T-cell (primary cell): ENCODE results near the gene SETBP1. TPM values are rescaled to one million over a fixed set of nuclear protein-coding genes. Genes with fewer than 3 reads are reported as not detected.

Experiments
- ATAC-seq, 4 experiments: fragments of 200-7000 bp in 3 of 4; fragments of 150-1000 bp in 1 of 4; cut with Tn5 transposase; replicated peaks in 1 of 4; 1 replicate in 3 of 4; 2 replicates in 1 of 4; pipeline ENCODE4 v1.10.0; 2021; ENCODE audit warnings: moderate library complexity in 3 of 4, mild to moderate bottlenecking in 2 of 4, moderate number of reproducible peaks in 1 of 4
- CTCF ChIA-PET, 2 donors: fragments of 300-600 bp; sonication (Branson Sonifier 250); formaldehyde crosslinking; loops; one replicate each; lab custom pipeline; 2022; ENCODE audit warnings: antibody characterized with exemption in 2 of 2; lab: Charles Lee
- POLR2A ChIA-PET, 2 donors: fragments of 300-600 bp; sonication (Branson Sonifier 250); formaldehyde crosslinking; loops; one replicate each; lab custom pipeline; 2022; ENCODE audit warnings: antibody characterized with exemption in 2 of 2; lab: Charles Lee
- DNase-seq, 35 experiments: peaks; one replicate each; pipeline versions ENCODE4 v3.0.0 to v3.0.0-alpha.2; 2013 to 2023
- H3K27ac ChIP-seq: one replicate; pipeline ENCODE4 v1.5.1; 2013; ENCODE audit warnings: low read length
- H3K27me3 ChIP-seq, 2 experiments: replicated peaks in 1 of 2; 1 replicate in 1 of 2; 2 replicates in 1 of 2; pipeline versions ENCODE4 v1.6.1 to v1.7.0; 2013; ENCODE audit warnings: low read length in 1 of 2, mixed read lengths in 1 of 2; ENCODE audit not compliant: control insufficient read depth in 2 of 2, insufficient read depth in 2 of 2; ENCODE audit errors: extremely low read depth in 1 of 2
- H3K36me3 ChIP-seq, 2 donors: 1 replicate in 1 of 2; 2 replicates in 1 of 2; pipeline versions ENCODE4 v1.6.1 to v1.7.0; 2013; ENCODE audit warnings: low read length in 1 of 2; ENCODE audit not compliant: control insufficient read depth in 2 of 2, insufficient read depth in 1 of 2; ENCODE audit errors: extremely low read depth in 1 of 2
- H3K4me1 ChIP-seq, 2 experiments: 1 replicate in 1 of 2; 2 replicates in 1 of 2; pipeline versions ENCODE4 v1.6.1 to v1.7.0; 2013; ENCODE audit warnings: low read length in 2 of 2, mixed read lengths in 1 of 2; ENCODE audit not compliant: insufficient read depth in 2 of 2, control insufficient read depth in 1 of 2; ENCODE audit errors: extremely low read depth in 1 of 2
- H3K4me3 ChIP-seq, 2 donors: 1 replicate in 1 of 2; 2 replicates in 1 of 2; pipeline versions ENCODE4 v1.5.1 to v1.7.0; 2013; ENCODE audit warnings: mild to moderate bottlenecking in 2 of 2, low read length in 1 of 2, moderate library complexity in 1 of 2; ENCODE audit not compliant: control insufficient read depth in 1 of 2; ENCODE audit errors: extremely low read depth in 1 of 2
- H3K9me3 ChIP-seq: 2 replicates; pipeline ENCODE4 v1.7.0; 2013
- H3K27ac Mint-ChIP-seq, 2 donors: one replicate each; pipeline ENCODE4 v1.8.0; 2020 to 2021; ENCODE audit warnings: mild to moderate bottlenecking in 2 of 2, mixed read lengths in 2 of 2
- H3K27me3 Mint-ChIP-seq, 2 donors: one replicate each; pipeline ENCODE4 v1.8.0; 2021 to 2022; ENCODE audit warnings: mixed read lengths in 2 of 2
- H3K36me3 Mint-ChIP-seq: one replicate; pipeline ENCODE4 v1.8.0; 2021; ENCODE audit warnings: mixed read lengths
- H3K4me1 Mint-ChIP-seq, 3 donors: one replicate each; pipeline ENCODE4 v1.8.0; 2020 to 2022; ENCODE audit warnings: mixed read lengths in 3 of 3, mild to moderate bottlenecking in 1 of 3
- H3K4me3 Mint-ChIP-seq, 3 donors: one replicate each; pipeline ENCODE4 v1.8.0; 2020 to 2022; ENCODE audit warnings: mild to moderate bottlenecking in 3 of 3, mixed read lengths in 3 of 3, moderate library complexity in 3 of 3
- H3K9me3 Mint-ChIP-seq, 3 donors: one replicate each; pipeline ENCODE4 v1.8.0; 2020 to 2022; ENCODE audit warnings: mixed read lengths in 3 of 3
- WGBS: methylation state at CpG from one replicate; pipeline ENCODE4 v1.1.5; 2013; ENCODE audit warnings: missing lambda C conversion rate; ENCODE audit not compliant: insufficient coverage; 5-methylcytosine and 5-hydroxymethylcytosine counted together
- total RNA-seq, 35 experiments: library from RNA in 6 of 35; stranded (reverse) in 6 of 35; fragments of 120-200 nt in 1 of 35; gene quantifications; one replicate each; pipeline versions ENCODE4 v1.2.1 to v1.2.4 and lab custom pipeline; 2013 to 2026

SETBP1 gene
- total RNA-seq, 5 donors from 2014 or later (not counting 1 experiment from before 2014, with no cell fraction given) = 1.6 to 5.7 (median 3.2) TPM

DNA sequence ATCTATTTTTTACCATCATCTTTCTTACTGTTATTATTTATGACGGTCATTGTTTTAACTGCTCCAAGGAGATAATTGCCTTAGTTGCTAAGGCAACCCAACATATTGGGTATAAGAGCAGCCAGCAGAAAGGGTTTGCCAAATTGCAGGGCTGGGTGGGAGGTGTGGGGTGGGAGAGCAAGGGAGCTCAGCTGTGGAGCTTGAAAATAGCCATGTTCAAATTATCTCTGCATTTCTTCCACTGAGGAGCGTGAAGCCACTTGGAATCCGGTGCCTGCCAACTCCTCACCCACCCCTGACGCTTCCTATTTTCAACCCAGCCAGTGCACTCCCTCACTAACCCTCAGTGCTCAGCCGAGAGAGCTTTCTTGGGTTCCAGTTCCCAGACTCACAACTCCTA is 60.8 kb downstream of the SETBP1 start:
- ChIA-PET POLR2A (interaction anchor here in 1 of 2 donors (0.6 kb wide), 1 partner anchor 41 kb away, joined by 4 read pairs; no protein-coding TSS in a partner anchor), CTCF (no interaction called here)
- Mint-ChIP-seq H3K4me1 (no peaks in the 10 kb centered on the region), H3K36me3 (no peaks in the 10 kb centered on the region), H3K27me3 (peaks cover 0 to 2% of the 10 kb centered on the region in 2 donors), H3K4me3 (no peak overlapping the region), H3K27ac (no peak overlapping the region), H3K9me3 (no peaks in the 10 kb centered on the region)
- Histone ChIP-seq H3K27me3 (no peaks in the 10 kb centered on the region), H3K36me3 (no peaks in the 10 kb centered on the region), H3K4me3 (no peak overlapping the region), H3K4me1 (no peaks in the 10 kb centered on the region), H3K9me3 (no peaks in the 10 kb centered on the region), H3K27ac (no peak overlapping the region)
- ATAC-seq (no peak), DNase-seq (no peak)
- WGBS = 100% methylated on average over 4 of the region's 5 CpGs

DNA sequence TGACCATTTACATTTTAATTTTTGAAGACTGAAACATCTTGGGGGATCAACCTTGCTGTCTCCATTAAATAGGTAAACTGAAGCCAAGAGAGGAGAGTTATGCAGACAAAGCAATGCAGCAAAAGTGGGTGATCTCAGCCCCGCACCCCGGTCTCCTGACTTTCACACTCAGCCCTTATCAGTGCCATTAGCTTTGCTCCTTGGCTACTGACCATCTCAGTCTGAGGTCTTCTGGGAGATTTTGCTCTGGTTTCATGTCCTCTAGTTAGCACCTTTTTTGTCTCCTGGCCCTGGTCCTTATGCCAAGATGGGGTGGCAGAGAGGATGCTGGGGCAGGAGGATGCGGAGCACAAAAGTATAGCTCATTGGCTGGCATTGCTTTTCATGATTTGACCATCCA is 61.4 kb downstream of the SETBP1 start:
- CTCF ChIA-PET = no interaction called here
- ATAC-seq (no peak), DNase-seq (no peak)
- H3K4me1 ChIP-seq = no peaks in the 10 kb centered on the region
- no peak overlapping the region for H3K4me3 Mint-ChIP-seq
- H3K27me3 ChIP-seq = no peaks in the 10 kb centered on the region
- H3K9me3 Mint-ChIP-seq = no peaks in the 10 kb centered on the region
- no peak overlapping the region for H3K27ac Mint-ChIP-seq
- H3K9me3 ChIP-seq = no peaks in the 10 kb centered on the region
- POLR2A ChIA-PET = no interaction called here
- no peaks in the 10 kb centered on the region for H3K36me3 ChIP-seq
- no peaks in the 10 kb centered on the region for H3K36me3 Mint-ChIP-seq
- no peak overlapping the region for H3K4me3 ChIP-seq
- H3K4me1 Mint-ChIP-seq = no peaks in the 10 kb centered on the region
- no peak overlapping the region for H3K27ac ChIP-seq
- H3K27me3 Mint-ChIP-seq = peaks cover 0 to 2% of the 10 kb centered on the region in 2 donors
- 100% methylated on average over 1 of the region's 3 CpGs for WGBS

DNA sequence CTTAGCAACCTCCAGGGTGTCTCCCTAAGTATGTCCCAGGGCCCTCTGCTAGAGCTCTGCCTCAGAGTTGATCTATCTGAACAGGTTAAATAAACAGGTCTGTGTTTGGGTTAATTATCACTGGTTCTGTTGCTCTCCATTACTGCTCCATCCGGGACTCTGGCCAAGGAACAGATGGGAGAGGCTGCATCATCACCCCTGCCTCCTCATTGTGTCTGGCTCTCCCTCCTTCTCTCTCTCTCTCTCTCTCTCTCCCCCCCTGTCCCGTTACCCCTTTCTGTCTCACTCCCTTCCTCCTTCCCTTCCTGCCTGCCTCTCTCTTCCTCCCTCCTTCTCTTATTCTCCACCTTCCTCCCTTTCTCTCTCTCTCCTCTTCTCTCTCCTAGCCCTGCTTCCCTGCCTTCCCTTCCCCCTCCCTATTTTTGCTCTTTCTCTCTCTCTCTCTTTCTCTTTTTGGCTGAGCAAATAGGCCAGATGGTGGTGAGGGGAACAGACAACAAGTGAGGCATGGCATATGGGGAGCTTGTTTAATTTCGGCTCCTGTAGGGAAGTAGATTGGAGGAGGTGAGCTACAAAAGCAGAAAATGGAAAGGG is 62.1 kb downstream of the SETBP1 start:
- H3K36me3 Mint-ChIP-seq = no peaks in the 10 kb centered on the region
- H3K27ac Mint-ChIP-seq = no peak overlapping the region
- ATAC-seq (no peak), DNase-seq (no peak)
- ChIA-PET POLR2A (no interaction called here), CTCF (no interaction called here)
- no peaks in the 10 kb centered on the region for H3K36me3 ChIP-seq
- no peaks in the 10 kb centered on the region for H3K9me3 ChIP-seq
- H3K9me3 Mint-ChIP-seq = no peaks in the 10 kb centered on the region
- peaks cover 0 to 2% of the 10 kb centered on the region in 2 donors for H3K27me3 Mint-ChIP-seq
- 85% methylated on average over 2 of the region's 3 CpGs for WGBS
- H3K4me3 ChIP-seq = no peak overlapping the region
- no peaks in the 10 kb centered on the region for H3K27me3 ChIP-seq
- no peak overlapping the region for H3K4me3 Mint-ChIP-seq
- H3K4me1 Mint-ChIP-seq = no peaks in the 10 kb centered on the region
- no peaks in the 10 kb centered on the region for H3K4me1 ChIP-seq
- no peak overlapping the region for H3K27ac ChIP-seq

DNA sequence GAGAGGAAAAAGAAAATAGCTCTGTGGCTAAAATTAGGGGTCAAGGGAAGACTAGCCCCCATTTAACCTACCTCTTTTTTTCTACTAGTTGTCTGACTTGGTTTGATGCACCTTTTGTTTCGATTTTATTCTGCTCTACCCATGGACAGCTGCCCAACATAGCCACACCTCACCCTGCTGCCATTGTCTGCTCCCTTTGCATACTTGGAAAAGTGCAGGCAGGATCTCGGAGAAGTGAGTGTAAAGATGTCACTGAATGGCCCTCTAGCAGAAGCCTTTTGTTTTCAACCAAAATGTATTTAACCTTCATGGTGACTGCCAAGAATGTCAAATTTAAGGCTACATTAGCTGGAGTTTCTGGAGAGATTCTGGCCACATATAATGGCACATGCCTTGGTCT is 62.9 kb downstream of the SETBP1 start:
- CTCF ChIA-PET = no interaction called here
- H3K27me3 ChIP-seq = no peaks in the 10 kb centered on the region
- H3K9me3 ChIP-seq = no peaks in the 10 kb centered on the region
- Mint-ChIP-seq H3K9me3 (no peaks in the 10 kb centered on the region), H3K4me3 (no peak overlapping the region), H3K36me3 (no peaks in the 10 kb centered on the region), H3K27me3 (peaks cover 0 to 2% of the 10 kb centered on the region in 2 donors), H3K4me1 (no peaks in the 10 kb centered on the region), H3K27ac (no peak overlapping the region)
- no peaks in the 10 kb centered on the region for H3K36me3 ChIP-seq
- ATAC-seq = no peak
- WGBS = 100% methylated on average over 1 of the region's 2 CpGs
- no peak for DNase-seq
- no peaks in the 10 kb centered on the region for H3K4me1 ChIP-seq
- POLR2A ChIA-PET = interaction anchor here in 1 of 2 donors (0.6 kb wide), 1 partner anchor 63 kb away, joined by 11 read pairs; no protein-coding TSS in a partner anchor
- H3K27ac ChIP-seq = no peak overlapping the region
- no peak overlapping the region for H3K4me3 ChIP-seq

DNA sequence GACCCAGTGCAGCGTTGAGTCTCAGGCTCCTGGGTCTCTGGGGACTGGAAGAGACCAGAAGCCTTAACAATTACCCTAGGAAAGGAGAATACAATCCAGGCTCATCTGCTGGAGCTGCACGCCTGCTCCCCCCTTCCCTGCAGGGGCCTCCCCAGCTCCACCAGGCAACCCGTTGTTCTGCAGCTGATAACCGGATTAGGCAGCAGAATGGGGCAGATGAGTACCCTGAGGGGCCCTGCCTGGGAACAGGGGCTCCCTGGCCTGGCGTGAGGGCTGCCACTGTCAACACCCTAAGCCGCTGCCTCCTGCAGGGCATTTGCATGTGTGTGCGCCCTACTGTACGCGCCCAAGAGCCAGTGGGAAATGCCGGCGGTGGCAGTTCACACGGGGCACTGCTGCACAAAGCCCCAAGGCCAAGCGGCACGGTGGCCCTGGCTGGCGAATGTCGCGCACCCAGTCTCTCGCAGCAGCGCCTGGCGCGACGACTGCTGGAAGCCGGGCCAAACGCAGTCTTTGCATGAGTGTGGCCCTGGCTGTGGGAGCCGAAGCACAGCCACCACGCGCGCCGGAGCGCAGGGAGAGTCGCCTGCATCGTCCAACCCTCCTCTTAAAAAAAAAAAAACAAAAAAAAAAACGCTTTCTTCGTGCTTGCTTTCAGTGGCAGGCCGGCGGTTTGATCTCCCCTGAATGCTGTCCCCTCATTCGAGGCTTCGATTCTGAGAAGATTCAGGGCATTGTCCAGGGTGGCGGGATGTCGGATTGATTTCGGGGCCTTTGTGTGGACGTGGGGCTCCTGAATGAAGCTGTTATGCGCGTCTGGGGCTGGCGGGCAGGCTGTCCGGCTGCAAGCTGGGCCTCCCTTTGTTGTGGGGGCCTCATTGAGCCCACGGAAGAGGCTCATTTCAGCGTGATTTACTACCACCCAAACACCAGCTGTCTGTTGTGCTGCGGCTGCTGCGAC is 63.8 kb downstream of the SETBP1 start:
- no peak for DNase-seq
- H3K36me3 Mint-ChIP-seq = no peaks in the 10 kb centered on the region
- ChIA-PET CTCF (no interaction called here), POLR2A (no interaction called here)
- WGBS = 97% methylated on average over 42 of the region's 50 CpGs
- no peak overlapping the region for H3K4me3 ChIP-seq
- no peak overlapping the region for H3K27ac Mint-ChIP-seq
- H3K4me1 Mint-ChIP-seq = no peaks in the 10 kb centered on the region
- no peaks in the 10 kb centered on the region for H3K4me1 ChIP-seq
- no peaks in the 10 kb centered on the region for H3K27me3 ChIP-seq
- no peaks in the 10 kb centered on the region for H3K36me3 ChIP-seq
- ATAC-seq = no peak
- no peak overlapping the region for H3K4me3 Mint-ChIP-seq
- H3K9me3 Mint-ChIP-seq = no peaks in the 10 kb centered on the region
- H3K27me3 Mint-ChIP-seq = peaks cover 0 to 2% of the 10 kb centered on the region in 2 donors
- H3K9me3 ChIP-seq = no peaks in the 10 kb centered on the region
- no peak overlapping the region for H3K27ac ChIP-seq

DNA sequence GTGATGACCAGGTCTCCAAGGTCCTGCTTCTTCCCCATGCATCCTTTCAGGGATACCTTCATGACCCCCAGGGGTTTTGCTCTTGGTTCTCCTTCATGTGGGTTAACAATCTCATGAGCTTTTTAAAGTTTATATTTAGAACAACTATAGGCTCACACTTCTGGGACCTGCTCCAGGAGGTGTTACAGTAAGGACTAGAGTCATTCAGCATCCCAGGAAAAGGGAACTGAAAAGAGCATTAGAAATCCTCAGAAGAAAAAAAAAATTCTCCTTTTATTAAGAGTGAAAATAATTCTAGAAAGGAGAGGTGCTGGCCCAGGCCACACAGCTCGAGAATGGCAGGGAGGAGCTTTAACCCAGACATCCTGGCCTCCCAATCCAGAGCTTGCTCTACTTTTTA is 66.5 kb downstream of the SETBP1 start:
- WGBS = no CpG with 5 or more reads among the region's 1 CpG
- Histone ChIP-seq H3K27me3 (no peaks in the 10 kb centered on the region), H3K4me3 (no peak overlapping the region), H3K4me1 (no peaks in the 10 kb centered on the region), H3K36me3 (no peaks in the 10 kb centered on the region), H3K27ac (no peak overlapping the region), H3K9me3 (no peaks in the 10 kb centered on the region)
- ATAC-seq = no peak
- Mint-ChIP-seq H3K27ac (no peak overlapping the region), H3K27me3 (peaks cover 0 to 2% of the 10 kb centered on the region in 2 donors), H3K4me1 (peaks cover 0 to 7% (median 0%) of the 10 kb centered on the region in 3 donors), H3K36me3 (no peaks in the 10 kb centered on the region), H3K4me3 (no peak overlapping the region), H3K9me3 (no peaks in the 10 kb centered on the region)
- ChIA-PET CTCF (no interaction called here), POLR2A (no interaction called here)
- DNase-seq = no peak
